Measurements from ENCODE around the gene PSD2.

DNA sequence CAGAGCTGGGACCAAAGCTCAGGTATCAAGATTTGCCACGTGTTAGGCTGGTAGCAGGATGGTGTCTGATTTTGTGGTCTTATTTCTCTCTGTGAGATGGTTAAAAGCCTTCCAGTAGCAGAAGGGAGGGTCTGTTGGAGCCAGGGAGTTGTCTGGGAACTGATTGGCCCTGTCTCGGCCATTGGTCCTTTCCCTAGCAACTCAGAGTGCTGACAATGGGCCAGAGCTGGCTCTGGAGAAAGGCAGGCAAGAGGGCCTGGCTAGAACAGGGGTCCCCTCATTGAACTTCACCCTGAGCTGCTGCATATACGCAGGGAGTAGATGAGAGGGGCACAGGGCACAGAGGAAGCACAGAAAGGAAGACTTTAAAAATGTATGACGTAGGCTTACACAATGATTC lies 92.8 kb downstream of the PSD2 start:
- TF ChIP-seq, protein P1, sequence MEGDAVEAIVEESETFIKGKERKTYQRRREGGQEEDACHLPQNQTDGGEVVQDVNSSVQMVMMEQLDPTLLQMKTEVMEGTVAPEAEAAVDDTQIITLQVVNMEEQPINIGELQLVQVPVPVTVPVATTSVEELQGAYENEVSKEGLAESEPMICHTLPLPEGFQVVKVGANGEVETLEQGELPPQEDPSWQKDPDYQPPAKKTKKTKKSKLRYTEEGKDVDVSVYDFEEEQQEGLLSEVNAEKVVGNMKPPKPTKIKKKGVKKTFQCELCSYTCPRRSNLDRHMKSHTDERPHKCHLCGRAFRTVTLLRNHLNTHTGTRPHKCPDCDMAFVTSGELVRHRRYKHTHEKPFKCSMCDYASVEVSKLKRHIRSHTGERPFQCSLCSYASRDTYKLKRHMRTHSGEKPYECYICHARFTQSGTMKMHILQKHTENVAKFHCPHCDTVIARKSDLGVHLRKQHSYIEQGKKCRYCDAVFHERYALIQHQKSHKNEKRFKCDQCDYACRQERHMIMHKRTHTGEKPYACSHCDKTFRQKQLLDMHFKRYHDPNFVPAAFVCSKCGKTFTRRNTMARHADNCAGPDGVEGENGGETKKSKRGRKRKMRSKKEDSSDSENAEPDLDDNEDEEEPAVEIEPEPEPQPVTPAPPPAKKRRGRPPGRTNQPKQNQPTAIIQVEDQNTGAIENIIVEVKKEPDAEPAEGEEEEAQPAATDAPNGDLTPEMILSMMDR (IDR thresholded peaks at IDR 0.05) = no peak
- no peak for TF ChIP-seq POLR2A (IDR thresholded peaks at IDR 0.05)
